Measurements from ENCODE around the gene ITPR2.
"Not testable (repeated sequence)": the region's sequence is repeated elsewhere in the genome, so short reads cannot be mapped to it uniquely, and the experiment has no call there.

Gene ITPR2

GRCh38 chr12:26614011-26614616, 218.9 kb downstream of the ITPR2 start:
- no peak for DNase-seq

DNA sequence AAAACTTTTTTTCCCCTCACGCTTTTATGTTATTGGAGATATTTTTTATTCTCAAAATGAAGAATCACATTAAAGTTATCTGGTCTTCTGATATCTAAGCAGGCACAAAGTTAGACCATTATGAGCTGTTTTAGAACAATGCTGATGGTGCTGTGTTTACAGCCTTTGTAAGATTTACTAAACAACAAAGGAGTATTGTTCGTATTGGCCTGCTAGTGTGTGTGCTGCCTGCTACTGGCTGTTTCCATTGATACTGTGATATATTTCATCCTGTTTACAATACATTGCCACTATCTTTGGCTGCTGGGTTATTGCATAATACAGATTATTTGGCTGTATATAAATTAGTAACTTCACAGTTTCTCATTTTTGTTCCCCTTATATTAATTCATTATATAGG, 220.8 kb downstream of the ITPR2 start:
- no peak for DNase-seq

GRCh38 chr12:26611598-26611997, 221.4 kb downstream of the ITPR2 start:
- DNase-seq, result no peak

DNA sequence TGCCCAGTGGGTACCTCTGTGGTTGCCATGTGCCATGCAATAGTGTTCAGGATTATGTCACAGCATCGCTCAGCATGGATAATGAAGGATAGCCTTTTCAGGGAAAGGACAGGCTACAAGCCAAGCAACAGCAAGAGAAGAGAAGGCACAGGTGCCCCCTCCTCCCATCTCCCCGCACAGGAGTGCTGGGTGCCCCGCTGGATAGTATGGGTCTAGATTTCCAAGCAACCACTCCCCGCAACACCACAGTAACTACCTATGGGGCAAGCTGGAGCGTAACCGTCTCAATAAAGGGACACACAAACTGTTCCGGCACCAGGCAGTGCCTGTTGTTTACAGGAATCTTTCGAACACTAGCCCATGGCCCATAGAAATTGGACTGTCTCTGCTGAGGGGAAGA, 222.2 kb downstream of the ITPR2 start:
- DNase-seq, result no peak

DNA sequence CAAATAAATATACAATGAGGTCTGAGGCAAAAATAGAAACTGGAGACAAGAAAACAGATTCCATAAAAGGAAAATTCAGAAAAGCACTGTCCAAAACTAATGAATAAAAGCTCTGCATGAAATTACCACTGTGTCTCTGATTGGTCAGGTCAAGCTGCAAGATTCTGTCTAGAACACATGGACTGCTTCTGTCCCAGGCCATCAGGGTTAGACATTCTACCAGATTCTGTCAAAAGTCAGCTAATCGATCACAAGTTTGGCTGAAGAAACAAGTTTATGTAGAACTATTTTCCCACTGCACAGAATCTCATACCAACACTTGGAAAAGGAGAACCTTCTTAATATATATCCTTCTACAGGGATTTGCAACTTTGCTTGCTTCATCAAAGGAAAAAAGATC, 223.0 kb downstream of the ITPR2 start:
- DNase-seq, result no peak

- DNase-seq, result no peak
Observed at GRCh38 chr12:26608706-26609105, 224.3 kb downstream of the ITPR2 start.

GRCh38 chr12:26608273-26608672, 224.7 kb downstream of the ITPR2 start:
- DNase-seq, result no peak

DNA sequence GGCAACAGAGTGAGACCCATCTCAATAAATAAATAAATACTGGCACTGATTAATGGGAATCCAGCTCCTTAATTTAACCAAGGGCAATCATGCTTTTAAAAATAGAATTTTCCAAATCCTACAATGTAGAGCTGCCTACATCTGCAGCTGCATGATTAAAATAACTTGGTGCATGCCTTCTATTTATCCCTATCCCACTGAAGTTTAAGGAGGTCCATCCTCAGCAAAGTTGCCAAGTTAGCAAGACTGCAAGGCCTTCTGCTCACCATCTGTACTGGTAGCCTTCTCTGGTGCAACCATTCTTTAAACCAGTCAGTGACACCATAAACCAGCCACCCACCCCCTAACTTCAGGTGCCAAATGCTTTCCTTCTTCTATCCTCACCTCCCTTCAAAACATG, 226.1 kb downstream of the ITPR2 start:
- DNase-seq, result no peak

DNA sequence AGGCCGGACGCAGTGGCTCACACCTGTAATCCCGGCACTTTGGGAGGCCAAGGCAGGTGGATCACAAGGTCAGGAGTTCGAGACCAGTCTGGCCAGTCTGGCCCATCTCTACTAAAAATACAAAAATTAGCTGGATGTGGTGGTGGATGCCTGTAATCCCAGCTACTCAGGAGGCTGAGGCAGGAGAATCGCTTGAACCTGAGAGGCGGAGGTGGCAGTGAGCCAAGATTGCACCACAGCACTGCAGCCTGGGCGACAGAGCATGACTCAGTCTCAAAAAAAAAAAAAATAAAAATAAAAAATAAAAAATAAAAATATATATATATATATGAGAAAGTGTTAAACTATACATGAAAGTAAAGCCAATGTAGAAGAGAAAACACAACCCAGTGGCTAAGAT, 228.2 kb downstream of the ITPR2 start:
- not testable (repeated sequence) for DNase-seq

GRCh38 chr12:26599096-26599695, 233.8 kb downstream of the ITPR2 start:
- DNase-seq, result no peak

DNA sequence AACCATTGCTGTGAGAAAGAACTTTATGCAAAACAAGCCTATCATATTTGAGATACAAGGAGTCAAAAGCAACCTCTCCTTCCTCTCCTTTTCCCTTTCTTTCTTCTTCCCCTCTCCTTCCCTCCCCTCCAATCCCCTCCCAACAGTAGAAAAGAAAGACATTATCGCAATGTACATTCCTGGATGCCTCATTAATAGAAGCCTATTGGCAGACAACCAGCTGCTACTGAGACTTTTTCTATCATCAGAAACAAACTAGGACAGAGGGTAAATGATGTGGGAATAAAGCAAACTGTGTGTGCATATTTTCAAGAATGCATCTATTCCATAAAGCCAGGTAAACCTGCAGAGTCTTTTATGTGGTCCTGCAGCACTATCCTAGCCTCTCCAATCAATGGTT, 237.2 kb downstream of the ITPR2 start:
- DNase-seq, result no peak

GRCh38 chr12:26580619-26581018, 252.4 kb downstream of the ITPR2 start:
- DNase-seq, result no peak

DNA sequence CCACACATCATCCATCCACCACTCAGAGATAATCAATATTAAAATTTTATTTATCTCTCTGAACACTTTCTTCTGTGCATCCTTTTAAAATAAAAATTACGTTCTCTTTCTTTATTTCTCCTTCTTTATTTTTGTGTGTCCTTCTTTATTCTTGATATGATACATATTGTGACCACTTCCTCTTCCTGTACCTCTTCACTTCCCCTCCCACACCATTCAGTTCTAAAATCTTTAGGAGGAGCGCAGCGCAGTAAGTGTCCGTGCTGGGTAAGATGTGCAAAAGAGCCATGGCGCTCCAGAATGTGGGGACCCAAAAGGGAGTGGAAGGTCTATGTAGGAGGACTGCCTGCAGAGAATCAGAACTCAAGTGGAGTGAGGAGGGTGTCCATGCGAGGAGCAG, 256.7 kb downstream of the ITPR2 start:
- no peak for DNase-seq

DNA sequence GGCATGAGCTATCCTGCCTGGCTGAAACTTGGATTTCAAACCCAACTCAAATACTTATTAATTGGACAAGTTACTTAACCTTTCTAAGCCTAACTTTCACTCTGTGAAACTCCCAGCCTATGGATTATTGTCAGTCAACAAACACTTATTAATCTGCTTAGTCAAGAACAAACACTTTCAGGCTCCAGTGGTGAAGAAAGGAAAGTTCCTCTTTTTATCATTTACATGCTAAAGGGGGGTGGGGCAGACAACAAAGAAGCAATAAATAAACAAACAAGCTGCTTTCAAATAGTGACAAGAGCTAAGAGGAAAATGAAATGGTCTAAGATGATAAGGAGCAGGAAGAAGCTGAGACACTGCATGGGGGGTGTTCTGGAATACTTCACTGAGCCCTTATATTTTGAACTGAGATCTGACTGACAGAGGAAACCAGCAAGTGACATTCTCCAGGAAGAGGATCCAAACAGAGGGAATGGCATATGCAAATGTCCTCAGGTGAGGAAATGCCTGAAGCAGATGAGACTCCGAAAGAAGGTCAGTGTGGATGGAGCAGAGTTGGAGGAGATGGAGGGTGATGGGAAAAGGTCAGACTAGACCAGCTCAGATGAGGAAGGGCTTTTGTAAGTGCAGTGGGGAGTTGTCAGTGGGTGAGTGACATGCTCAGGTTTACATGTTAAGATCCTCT, 259.6 kb downstream of the ITPR2 start:
- no peak for DNase-seq

DNA sequence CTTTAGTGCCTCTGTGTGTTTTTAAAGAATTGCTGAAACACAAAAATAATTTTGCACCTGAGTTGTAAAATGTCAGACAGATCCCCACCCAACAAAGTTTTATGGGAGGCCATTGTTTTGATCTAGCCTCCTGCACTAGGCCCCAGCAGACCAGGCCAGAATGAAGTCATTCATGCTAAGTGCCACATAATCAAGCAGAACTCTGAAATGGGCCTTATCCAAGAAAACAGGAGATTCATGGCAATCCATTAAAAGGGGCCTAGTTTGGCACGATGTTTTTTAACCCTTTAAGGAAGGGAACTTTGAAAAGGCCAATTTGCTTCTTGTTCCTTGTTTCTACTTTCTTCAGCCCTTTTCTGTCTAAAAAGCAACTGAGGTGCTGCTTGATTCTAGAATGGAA, 260.9 kb downstream of the ITPR2 start:
- DNase-seq, result no peak

DNA sequence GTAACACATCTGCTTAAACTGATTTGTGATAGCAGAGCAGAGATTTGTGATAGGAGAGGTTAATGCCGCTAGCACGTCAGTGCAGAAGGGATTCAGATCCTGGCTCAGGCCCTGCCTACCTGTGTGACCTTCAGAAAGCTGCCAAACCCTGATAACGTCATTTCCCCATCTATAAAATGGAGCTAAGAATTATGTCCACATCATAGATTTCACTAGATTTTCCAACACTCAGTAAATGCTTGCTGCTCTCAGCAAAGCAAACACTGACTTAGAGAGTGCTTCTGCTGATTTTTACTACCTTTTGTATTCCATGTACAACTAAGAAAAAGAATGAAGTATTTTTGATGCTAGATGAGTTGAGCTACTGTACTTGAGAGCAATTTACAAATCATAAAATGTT, 261.4 kb downstream of the ITPR2 start:
- no peak for DNase-seq

GRCh38 chr12:26567126-26567525, 265.9 kb downstream of the ITPR2 start:
- DNase-seq, result no peak

DNA sequence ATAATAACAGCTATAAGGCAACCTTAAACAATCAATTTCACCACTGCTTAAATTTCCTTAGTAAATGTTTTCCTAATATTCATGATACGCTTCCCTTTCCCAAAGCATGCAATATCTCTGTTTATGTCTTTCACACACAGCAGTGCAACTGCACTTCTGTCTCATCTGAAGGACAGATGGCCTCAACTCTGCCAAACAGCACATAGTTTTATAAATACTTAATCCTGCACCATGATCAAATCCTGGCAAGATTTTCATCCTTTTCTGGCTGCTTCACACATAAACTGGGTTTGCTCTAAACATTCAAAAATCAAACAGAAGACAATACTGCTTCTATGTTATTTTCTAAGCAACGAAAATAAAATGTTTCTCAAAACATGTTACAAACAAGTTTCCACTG, 266.3 kb downstream of the ITPR2 start:
- no peak for DNase-seq

DNA sequence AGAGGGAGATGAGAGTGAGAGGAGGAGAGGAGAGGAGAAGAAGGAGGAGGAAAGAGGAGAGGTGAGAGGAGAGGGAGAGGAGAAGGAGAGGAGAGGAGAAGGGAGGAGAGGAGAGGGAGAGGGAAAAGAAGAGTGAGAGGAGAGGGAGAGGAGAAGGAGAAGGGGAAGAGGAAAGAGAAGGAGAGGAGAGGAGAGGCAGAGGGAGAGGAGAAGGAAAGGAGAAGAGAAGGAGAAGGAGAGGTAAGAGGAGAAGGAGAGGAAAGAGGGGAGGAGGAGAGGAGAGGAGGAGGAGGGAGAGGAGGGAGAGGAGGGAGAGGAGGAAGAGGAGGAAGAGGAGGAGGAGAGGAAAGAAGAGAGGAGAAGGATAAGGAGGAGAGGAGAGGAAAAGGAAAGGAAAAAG, 266.8 kb downstream of the ITPR2 start:
- no peak for DNase-seq

GRCh38 chr12:26564391-26564790, 268.6 kb downstream of the ITPR2 start:
- no peak for DNase-seq

DNA sequence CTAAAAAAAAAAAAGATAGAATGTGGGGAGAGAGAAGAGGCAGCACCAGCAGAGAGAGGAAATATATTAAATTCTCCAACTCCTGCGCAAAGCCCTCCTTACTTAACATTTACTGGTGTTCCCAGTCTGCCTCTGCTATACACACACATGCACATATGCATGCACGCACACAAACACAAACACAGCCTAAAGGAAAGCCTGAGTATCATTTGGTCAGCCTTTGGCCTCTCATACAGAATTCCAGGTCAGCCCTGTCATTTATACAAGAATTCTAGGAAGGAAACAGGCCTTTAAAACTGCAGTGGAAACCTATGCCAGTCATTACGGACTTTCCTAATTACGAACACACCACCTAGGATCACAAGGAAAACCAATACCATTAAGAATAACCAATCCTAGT, 269.4 kb downstream of the ITPR2 start:
- no peak for DNase-seq

DNA sequence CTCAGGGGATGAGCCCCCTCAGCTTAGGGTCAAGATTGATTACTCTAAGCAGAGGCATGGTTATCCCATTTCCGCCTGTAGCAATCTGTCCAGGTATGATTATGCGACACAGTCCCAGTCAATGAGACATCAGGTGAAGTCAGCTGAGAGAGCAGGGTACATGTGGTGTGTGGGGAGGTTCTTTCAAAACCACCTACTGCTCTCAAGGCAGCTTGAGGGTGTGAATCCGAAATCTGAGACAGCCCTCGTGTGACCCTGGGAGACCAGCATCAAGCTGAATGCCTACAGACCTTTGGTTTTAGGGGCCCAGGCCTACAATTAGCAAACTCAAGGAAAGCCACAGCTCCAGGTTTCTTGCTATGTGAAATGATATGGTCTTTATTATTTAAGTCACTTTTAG, 275.7 kb downstream of the ITPR2 start:
- DNase-seq, result no peak

DNA sequence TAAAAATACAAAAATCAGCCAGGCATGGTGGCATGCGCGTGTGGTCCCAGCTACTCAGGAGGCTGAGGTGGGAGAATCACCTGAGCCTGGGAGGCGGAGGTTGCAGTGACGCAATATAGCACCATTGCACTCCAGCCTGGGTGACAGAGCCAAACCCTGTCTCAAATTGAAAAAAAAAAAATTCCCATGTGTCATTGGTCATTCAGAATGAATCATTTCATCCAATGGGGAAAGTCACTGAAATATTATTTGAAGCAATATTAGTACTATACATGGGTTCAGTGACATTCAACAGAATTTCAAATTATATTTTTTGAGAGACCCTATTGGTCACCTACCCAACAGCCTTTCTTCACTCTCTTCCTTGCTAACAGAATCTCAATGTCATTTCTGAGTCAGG, 276.1 kb downstream of the ITPR2 start:
- no peak for DNase-seq

DNA sequence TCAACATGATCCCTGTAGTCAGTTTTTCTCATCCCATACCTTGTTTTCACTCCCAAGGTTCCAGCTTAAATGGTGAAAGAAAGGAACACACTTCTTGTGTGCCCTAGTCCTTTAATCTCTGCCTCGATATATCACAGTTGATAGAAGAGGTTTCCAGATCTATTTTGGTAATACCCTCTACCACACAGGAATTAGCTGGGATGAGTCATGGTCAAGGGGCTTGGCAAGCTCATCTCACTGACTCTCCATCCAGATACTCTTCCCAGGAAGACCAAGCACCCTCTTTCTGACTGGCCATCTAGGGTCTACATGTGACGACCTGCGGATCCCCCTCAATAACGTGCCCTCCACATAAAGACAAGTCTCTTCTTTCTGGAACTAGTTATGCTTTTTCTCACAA, 277.9 kb downstream of the ITPR2 start:
- no peak for DNase-seq

- no peak for DNase-seq
Observed at GRCh38 chr12:26554332-26554731, 278.7 kb downstream of the ITPR2 start.
